NCI-H2227 treated with DMSO at 0.1 percent for 48 hours (cell line): ENCODE data around the gene P2RX1.

Experiments
- DNase-seq: peaks from one replicate; lab custom pipeline; 2025; lab: John Stamatoyannopoulos, UW

Gene P2RX1

DNA sequence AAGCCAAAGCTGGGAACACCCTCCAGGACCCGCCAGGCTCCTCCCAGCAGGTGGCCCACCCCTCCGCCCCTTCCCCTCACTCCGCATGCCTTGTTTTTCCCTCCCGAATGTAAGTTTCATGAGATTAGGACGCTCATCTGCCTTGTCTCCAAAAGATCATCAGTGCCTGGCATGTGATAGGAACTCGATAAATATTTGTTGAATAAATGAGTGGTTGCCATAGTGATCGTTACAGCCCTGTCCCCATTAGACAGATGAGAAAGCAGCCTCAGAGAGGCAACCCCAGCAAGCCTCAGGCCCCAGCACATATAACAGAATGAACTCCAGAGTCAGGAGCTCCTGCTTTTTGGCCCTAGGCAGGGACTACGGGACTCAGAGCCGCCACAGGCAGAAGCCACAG, 28.5 kb downstream of the P2RX1 start:
- no peak for DNase-seq

DNA sequence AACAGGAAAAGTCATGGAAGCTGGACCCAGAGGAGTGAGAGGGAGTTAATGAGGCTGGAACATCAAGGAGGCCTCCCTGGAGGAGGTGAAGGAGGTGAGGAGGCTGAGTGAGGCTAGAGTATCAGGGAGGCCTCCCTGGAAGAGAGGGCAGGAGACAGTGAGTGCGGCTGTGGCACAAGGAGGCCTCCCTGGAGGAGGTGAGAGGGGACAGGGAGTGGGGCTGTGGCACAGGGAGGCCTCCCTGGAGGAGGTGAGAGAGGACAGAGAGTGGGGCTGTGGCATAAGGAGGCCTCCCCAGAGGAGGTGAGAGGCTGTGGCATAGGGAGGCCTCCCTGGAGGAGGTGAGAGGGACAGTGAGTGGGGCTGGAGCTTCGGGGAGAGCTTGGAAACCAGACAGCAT, 28.9 kb downstream of the P2RX1 start:
- no peak for DNase-seq

DNA sequence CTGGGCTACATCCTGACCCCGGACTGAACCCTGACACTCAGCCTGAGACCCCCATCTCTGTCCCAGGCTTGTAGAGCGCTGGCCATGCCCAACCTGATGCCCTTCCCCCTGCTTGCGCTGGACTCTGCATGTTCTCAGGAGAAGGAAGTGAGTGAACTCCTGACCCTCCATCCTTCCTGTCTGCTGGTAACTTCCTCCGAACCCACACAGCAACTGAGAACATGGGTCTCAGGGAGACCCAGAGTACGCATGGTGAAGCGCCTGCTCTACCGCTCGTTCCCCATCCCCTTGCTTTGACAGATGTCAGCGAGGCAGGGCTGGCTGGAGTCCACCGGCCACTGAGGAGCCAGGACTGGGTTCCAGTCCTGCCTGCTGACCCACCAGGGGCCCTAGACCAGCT, 29.5 kb downstream of the P2RX1 start:
- no peak for DNase-seq

DNA sequence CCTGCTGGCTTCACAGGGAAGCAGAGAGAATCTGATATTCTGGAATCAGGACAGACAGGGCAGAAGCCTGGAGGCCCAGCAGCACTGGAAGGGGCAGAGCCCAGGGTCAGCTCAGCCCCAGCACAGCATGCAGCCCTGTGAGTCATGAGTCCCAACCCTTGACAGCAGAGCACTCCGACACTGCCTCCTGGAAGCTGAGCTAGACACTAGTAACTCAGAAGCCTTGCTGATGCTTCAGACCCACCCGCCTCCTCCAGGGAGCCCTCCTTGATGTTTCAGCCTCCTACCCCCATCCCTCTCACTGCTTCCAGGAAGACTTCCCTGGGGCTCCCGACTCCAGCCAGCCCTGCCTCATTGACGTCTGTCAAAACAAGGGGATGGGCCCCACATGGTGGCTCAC, 30.3 kb downstream of the P2RX1 start:
- DNase-seq: no peak

DNA sequence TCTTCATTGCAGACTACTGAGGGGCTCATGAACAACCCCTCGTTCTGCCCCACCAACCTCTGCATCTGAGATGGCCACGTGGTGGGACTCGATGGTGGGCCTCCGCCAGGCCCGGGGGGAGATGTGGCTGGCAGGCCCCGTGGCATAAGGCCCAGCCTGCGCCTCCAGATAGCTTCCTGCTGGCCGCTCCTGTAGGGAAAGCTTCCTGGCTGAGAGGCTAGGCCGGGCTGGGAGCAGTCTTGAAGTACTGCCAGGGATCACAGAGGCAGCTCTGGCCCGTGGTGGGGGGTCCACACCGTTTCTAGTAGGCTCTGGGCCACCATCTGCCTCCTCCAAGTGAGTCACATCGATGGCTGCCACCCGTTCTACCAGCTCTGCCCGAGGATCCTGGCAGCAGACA, 31.0 kb downstream of the P2RX1 start:
- no peak for DNase-seq

DNA sequence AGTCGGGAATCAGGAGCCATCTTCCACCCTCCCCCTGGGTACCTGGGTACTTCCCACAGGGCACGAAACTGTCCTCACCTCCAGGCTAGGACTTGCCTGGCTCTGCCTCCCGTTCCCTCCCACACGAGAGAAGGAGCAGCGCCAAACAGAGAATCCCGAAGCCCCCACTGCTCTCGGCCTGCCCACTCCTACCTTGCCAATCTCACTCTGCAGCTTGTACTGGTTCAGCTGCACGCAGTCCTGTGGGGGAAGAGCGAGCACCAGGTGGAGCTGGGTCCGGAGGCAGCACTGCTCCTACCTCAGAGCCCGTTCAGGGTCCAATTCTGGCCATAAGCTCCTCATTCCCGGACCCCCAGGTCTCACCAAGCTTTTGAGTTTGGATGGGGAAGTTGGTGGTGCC, 32.1 kb downstream of the P2RX1 start:
- no peak for DNase-seq

DNA sequence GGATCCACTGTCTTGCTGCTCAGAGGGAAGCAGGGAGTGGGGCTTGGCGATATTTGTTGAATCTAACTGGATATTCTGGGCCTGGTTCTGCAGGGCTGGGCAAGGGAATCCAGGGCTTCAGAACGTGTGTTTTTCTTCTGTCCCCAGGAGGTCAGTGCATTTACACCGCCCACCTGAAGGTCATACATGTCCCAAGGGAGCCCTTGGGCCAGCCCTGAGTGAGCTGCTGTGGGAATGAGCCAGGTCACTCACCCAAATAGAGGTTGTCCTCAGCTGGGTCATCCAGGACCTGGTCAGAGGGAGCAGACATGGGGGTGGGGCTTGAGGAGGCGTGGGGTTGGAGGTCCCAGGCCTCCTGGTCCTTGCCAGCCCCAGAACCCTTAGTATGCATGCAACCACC, 34.0 kb downstream of the P2RX1 start:
- DNase-seq: no peak

DNA sequence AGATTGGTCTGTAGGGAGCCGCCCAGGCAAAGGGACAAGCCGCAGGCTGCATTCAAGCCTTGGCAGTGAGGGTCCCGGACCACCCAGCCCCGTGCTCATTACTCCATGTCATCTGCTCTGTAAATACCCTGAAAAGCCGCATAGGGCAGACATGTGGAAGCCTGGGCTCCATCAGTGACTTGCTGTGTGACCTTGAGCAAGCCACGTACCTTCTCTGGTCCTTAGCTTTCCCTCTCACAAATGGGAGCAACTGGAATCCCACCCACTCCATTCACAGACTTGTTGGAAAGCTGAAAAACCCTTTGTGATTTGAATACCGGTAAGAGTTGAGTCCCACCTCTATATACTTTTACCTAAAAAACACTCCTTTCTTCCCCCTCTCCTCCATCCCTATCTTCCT, 35.3 kb downstream of the P2RX1 start:
- DNase-seq: no peak

DNA sequence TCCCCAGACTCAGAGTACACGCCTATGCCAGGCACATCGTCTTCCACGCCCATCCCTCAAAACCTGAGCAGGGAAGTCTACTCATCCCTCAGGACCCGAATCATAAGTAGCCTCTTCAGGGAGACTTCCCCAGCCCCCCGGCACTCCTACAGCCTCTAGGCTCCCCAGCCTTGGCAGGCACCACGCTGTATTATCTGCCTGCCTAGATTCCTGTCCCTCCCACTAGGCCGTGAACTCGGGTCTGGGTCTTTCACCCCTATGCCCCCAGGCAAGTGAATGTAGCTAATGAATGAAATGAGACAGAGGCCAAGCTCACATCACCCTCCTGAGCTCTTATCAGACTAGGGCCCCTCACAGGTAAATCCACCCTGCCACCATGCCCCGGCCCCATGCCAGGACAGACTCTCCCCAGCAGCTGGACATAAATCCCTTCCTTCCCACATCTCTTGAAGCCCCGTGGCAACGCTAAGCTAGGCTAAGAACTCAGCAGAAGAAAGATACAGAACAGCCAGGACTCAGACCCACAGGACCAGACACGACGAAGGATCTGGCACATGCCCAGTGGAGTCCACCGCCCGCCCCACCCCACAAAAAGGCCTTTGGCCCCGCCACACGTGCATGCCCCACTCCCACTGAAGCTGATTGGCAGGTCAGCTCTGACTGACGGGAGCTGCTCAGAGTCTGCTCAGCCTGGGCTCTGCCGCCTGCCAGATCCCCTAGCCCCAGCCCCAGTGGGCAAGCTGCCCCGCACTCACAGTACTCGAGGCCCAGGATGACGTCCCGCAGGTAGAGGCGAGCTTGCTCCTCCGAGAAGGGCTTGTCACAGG, 36.5 kb downstream of the P2RX1 start:
- no peak for DNase-seq

DNA sequence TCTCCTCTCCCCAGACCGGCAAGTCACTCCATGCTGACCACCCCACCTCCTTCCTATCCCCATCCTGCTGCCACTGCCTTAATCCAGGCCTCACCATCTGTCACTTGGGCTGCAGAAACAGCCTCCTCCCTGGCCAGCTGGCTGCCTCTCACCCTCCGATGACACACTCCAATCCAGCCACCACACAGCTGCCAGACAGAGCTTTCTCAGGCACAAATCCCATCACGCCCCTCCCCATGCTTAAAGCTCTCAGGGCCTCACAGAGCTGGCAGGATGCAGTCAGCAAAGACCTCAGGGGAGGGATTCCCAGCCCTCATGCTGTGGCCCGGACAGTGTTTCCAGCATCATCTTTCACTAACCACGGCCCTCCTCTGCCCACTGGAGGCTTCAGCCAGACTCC, 37.1 kb downstream of the P2RX1 start:
- DNase-seq: peak; percentile 22

DNA sequence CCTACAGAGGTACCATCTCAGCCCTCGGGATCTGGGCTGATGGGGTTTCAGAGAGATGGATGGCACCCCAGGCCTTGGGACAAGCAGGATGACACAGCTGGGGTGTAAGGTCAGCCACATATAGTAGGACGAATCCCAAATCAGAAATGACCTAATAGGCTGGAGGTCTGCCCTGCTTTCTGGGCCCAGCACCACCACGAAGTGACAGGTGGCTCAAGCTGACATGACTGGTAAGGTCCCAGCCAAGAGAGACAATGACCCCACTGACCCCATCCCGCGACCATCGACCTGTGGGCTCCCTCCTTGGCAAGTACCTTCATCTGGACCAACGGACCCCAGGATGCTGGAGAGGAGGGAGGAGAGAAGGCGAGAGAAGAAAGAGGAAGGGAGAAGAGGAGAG, 39.0 kb downstream of the P2RX1 start:
- no peak for DNase-seq

DNA sequence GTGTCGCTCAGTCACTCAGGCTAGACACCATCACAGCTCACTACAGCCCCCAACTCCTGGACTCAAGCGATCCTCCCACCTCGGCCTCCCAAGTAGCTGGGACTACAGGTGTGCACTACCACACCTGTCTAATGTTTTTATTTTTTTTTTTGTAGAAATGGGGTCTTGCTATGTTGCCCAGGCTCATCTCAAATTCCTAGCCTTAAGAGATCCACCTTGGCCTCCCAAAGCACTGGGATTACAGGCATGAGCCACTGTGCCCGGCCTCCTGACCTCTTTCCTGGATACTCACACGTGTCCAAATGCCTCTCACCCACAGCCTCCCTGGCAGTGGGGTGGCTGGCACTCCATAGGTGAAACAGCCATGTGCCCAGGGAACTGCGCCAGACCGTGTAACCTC, 40.9 kb downstream of the P2RX1 start:
- DNase-seq: no peak

DNA sequence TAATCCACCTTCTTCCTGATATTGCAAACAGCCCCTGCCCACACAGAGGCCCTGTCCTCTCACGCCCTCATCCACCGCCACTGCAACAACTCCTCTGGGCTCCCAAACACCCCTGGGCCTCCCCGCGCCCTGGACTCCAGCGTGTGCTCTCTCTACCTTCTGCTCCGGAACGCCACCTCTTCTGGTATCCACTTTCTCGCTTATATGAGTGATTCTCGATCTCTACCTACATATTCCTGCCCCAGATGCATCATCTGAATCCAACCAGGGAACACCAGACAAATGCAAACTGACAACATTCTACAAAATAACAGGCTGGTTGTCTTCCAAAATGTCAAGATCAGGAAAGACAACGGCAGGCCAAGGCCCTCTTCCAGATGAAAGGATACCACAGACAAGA, 42.4 kb downstream of the P2RX1 start:
- DNase-seq: no peak

DNA sequence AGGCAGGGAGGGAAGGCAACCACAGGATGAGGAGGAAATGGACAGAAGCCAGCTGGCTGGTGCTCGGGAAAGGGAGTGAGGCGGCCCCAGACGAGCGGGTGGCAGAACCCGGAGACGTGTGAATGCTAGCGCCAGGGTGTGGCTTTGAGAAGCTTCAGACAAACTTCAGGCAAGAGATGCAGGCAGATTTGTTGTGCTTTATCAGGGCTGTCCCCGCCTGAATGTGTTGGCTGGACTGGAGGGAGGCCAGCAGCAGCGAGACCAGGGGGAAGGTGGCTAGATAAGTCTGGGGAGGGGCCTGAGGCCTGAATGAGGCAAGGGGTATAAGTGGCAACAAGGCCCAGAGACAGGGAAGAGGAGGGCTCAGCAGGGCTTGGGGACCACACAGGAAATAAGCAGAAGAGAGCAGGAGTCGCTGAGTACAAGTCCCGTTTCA, 45.4 kb downstream of the P2RX1 start:
- DNase-seq: no peak

DNA sequence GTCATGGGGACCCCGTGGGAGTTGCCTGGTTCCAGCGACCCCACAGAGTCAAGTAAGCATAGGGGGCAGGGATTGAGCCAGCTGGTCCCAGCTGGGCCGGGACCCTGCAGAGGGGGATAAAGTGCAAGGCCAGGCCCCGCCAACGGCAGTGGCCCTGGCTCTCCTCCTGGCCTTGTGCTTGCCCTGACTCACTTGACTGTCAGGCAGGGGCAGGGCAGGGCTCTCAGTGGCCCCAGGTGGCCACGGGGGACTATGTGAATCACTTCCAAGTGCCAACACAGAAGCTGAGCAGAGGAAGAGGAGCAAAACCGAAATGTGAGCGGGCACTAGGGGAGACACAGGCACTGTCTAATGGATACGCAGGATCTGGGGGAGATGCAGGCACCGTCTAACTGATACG, 48.7 kb downstream of the P2RX1 start:
- DNase-seq: no peak

DNA sequence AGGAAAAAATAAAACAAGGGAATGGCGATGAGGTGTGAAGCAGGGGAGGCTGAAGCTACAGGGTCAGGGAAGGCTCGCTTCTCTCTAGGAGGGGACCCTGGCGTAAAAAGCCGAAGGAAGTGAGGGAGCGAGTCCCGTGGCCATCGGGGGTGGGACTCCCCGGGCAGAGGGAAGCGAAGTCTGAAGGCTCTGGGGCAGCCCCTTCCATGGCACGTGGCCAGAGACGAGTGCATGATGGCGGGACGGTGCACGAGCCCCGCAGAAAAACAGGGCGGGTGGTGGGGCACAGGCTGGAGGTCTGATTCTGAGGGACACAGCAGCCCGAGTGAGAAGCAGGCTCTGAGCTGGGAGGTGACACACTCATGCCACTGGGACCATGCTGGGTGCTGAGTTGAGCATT, 49.2 kb downstream of the P2RX1 start:
- no peak for DNase-seq

DNA sequence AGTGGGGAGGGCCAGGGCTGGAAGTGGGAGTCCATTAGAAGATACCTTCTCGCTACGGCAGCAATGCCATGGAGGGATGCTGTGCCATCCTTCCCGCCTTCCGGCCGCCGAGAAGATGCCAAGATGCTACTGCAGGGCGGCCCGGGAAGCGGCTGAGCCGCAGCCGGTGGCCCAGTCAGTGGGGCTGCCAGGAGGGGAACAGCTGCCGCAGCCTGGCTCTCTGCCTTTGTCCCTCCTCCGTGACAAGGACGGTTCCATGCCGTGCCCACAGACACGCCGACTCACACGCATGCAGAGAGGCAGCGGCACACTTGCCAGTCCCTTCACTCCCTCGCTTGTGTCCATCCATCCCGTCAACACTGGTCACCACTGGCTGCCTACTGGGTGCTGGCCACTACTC, 50.0 kb downstream of the P2RX1 start:
- no peak for DNase-seq

DNA sequence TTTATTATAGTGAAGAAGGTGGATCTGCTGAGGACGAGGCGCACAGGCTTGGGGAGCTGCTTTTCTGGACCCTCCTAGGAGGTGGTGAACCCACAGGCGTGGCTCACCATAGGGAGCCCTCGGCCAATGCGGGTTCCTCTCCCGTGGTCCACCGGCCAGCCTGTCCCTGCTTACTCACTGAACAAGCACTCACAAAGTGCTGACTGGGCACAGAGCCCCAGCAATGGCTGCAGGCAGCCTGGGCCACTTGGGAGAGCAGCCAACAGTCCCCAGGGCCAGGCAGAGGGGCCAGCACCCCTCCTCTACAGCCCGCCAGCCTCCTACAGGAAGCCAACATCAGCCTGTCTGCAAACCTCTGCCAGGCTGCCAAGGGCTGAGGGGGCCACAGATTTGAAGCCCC, 51.1 kb downstream of the P2RX1 start:
- DNase-seq: no peak

DNA sequence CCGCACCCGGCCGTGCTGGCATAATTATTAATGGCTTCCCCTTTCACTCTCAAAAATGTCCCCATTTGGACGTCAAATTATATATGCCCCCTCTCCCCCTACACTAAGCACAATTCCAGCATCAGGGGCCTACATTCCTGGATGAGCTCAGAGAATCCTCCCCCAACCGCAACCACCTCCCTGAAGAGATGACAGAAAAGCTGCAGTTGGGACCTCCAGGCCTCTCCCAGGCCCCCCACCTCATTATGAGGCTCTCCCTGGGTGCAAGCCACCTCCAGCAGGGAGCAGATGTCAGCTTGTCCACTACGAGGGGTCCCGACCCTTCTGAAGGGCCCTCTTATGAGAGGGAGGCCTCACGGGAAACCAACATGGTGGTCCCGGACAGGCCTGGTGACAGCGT, 51.7 kb downstream of the P2RX1 start:
- no peak for DNase-seq

DNA sequence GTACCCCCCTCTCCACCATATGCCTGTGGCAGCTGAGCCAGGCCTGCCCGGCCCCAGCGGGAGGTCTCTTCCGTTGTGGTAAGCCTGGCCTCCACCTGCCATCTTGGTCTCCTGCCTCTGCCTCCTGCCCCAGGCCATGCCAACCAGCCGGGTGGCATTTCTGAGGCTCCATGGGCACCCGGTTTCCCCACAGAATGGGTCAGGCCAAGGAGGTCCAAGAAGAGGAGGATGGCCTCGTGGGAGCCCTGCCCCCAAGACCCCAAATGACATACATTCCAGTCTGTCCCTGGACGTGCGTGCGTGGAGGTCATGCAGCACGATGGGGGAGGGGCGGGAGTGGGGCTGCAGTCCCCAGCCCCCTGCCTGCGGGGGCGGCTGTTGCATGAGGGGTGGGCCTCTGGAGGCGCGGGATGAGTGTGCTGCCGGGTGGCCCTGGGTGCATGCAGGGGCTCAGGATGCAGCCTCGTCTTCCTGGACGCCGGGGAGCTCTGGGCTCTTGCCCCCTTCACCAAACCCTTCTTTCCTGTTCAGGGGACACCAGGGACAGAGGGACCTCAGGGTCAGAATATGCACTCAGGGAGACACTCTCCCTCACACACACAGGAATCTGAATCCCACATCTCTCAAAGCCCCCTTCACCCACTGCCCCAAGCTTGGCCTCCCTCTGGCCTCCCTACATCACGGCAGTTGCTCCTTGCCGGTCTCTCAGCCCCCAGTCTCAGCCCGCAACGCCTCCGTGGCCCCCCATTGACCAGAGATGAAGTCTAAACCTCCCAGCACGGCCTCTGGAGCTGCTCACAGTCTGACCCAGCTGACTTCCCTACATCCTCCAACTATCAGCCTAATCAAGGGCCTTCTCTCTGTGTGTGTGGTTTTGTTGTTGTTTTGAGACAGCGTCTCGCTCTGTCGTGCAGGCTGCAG, 54.2 kb downstream of the P2RX1 start:
- no peak for DNase-seq

DNA sequence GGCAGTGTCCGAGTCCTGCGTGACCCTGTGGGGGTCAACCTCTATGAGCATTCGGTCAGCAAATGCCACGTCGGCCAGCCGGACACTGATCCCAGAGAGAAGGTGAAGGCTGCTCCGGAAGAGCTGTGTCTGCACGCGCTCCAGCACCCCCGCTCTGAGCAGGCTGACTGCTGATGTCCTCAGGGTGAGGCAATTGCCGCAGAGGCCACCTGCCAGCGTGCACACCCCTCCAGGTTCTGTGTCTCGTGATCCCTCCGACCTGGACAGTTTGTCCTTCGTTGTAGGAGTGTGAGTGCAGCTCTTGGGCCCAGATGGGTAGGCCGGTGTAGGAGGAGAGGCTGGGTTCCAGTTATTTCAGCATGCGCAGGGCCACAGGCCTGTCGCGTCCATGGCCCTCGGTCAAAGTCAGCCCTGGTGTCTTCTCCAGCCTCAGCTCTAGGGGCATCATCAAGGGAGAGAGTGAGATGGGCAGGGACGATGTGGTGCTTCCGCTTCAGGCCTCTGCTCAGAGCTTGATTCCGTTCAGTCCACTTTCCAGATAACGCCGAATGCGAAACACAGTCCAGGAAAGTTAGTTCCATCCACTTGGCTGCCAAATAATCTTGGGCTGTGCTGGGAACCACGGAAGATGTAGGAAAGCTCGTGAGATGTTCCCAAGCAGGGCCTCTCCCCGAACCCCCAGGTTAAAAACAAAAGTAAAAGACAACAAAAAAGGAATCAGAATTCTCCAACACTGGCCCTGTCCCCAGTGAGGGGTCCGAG, 55.1 kb downstream of the P2RX1 start:
- no peak for DNase-seq

DNA sequence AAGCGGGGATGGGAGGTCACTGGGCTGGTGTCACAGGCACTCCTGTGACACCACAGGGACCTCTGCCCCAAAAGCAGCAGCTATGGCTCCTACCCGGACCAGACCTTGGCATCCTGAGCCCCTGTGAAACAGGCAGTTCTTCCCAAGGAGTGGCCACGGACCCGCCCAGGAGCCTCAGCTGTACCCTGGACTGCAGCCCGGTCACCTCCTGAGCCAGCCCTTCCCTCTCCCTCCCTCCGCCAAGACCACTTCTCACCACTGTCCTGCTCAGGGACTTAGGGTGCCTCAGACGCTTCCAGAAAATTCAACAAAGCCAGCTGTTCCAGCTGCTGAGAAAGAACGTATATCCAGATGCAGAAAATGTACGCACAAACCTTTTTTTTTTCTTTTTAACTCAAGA, 56.3 kb downstream of the P2RX1 start:
- no peak for DNase-seq
